WTC11 (cell line): ENCODE results near the gene UROC1. TPM values are rescaled to one million over a fixed set of nuclear protein-coding genes. Genes with fewer than 3 reads are reported as not detected.

Source experiments
- ATAC-seq: fragments of 200-7000 bp; cut with Tn5 transposase; 2 replicates; pipeline ENCODE4 v1.10.0; 2021; ENCODE audit warnings: mild to moderate bottlenecking, moderate library complexity
- CTCF ChIA-PET: fragments of 300-600 bp; sonication (Branson Sonifier 250); formaldehyde crosslinking; loops from one replicate; lab custom pipeline; 2021; ENCODE audit warnings: antibody characterized with exemption; lab: Charles Lee
- POLR2A ChIA-PET: fragments of 350-600 bp; sonication (Branson Sonifier 250); formaldehyde crosslinking; loops from one replicate; lab custom pipeline; 2021; ENCODE audit warnings: antibody characterized with exemption; lab: Charles Lee
- DNase-seq: peaks from one replicate; pipeline ENCODE4 v3.0.0; 2021; ENCODE audit warnings: low spot score
- H3K27ac Mint-ChIP-seq: 2 replicates; pipeline ENCODE4 v1.8.0; 2021; ENCODE audit warnings: mixed read lengths
- H3K27me3 Mint-ChIP-seq: 2 replicates; pipeline ENCODE4 v1.8.0; 2021; ENCODE audit warnings: low read depth, mild to moderate bottlenecking, moderate library complexity, mixed read lengths
- H3K36me3 Mint-ChIP-seq: 2 replicates; pipeline ENCODE4 v1.8.0; 2021; ENCODE audit warnings: mixed read lengths
- H3K4me1 Mint-ChIP-seq: 2 replicates; pipeline ENCODE4 v1.8.0; 2022; ENCODE audit warnings: mixed read lengths
- H3K4me3 Mint-ChIP-seq: 2 replicates; pipeline ENCODE4 v1.8.0; 2021; ENCODE audit warnings: mild to moderate bottlenecking, moderate library complexity, mixed read lengths
- H3K9me3 Mint-ChIP-seq: 2 replicates; pipeline ENCODE4 v1.8.0; 2021; ENCODE audit warnings: mixed read lengths
- CBFB ChIP-seq: sonication (generic); formaldehyde crosslinking; IDR thresholded peaks from 2 replicates; pipeline ENCODE4 v1.8.1; 2022; ENCODE audit warnings: mild to moderate bottlenecking, low read depth, missing genetic modification reagents
- FOXK1 ChIP-seq: sonication (generic); formaldehyde crosslinking; IDR thresholded peaks from 2 replicates; pipeline ENCODE4 v1.8.0; 2022; ENCODE audit warnings: mild to moderate bottlenecking, moderate library complexity, missing genetic modification reagents
- GABPB1 ChIP-seq: sonication (generic); formaldehyde crosslinking; IDR thresholded peaks from 2 replicates; pipeline ENCODE4 v1.8.1; 2023; ENCODE audit warnings: mild to moderate bottlenecking, missing genetic modification reagents
- TEAD4 ChIP-seq: sonication (generic); formaldehyde crosslinking; IDR thresholded peaks from 2 replicates; pipeline ENCODE4 v1.8.0; 2022; ENCODE audit warnings: mild to moderate bottlenecking, missing genetic modification reagents
- ZNF121 ChIP-seq: sonication (generic); formaldehyde crosslinking; IDR thresholded peaks from 2 replicates; pipeline ENCODE4 v1.8.0; 2023; ENCODE audit warnings: missing genetic modification reagents
- ZNF138 ChIP-seq: sonication (generic); formaldehyde crosslinking; conservative IDR thresholded peaks from 2 replicates; pipeline ENCODE4 v1.8.1; 2022; ENCODE audit warnings: mild to moderate bottlenecking, moderate library complexity, missing genetic modification reagents
- ZNF423 ChIP-seq: fragments of 250-450 bp; sonication (Bioruptor Pico); IDR thresholded peaks from 2 replicates; pipeline ENCODE4 v2.1.2; 2022; ENCODE audit warnings: mild to moderate bottlenecking, moderate library complexity
- total RNA-seq: library from RNA; stranded (reverse); gene quantifications from 3 replicates; pipeline ENCODE4 v1.2.3, GENCODE V29; 2021
- TF ChIP-seq, protein P1 (sequence below): sonication (generic); formaldehyde crosslinking; IDR thresholded peaks from 2 replicates; pipeline ENCODE4 v1.8.0; 2023; ENCODE audit warnings: missing genetic modification reagents, mild to moderate bottlenecking, borderline replicate concordance
- TF ChIP-seq, protein P2 (sequence below): fragments of 250-450 bp; sonication (Bioruptor Pico); IDR thresholded peaks from 2 replicates; pipeline ENCODE4 v1.9.0; 2021; ENCODE audit warnings: mild to moderate bottlenecking, borderline replicate concordance
- TF ChIP-seq, protein P3 (sequence below): sonication (generic); formaldehyde crosslinking; conservative IDR thresholded peaks from 2 replicates; pipeline ENCODE4 v1.8.1; 2023; ENCODE audit warnings: mild to moderate bottlenecking, low read depth, missing genetic modification reagents, moderate library complexity
- TF ChIP-seq, protein P4 (sequence below): fragments of 250-450 bp; sonication (Bioruptor Pico); IDR thresholded peaks from 2 replicates; pipeline ENCODE4 v1.8.0; 2021; ENCODE audit warnings: mild to moderate bottlenecking
- TF ChIP-seq, protein P5 (sequence below): sonication (generic); formaldehyde crosslinking; IDR thresholded peaks from 2 replicates; pipeline ENCODE4 v1.8.1; 2022; ENCODE audit warnings: missing genetic modification reagents, borderline replicate concordance
- TF ChIP-seq, protein P6 (sequence below): sonication (generic); formaldehyde crosslinking; IDR thresholded peaks from 2 replicates; pipeline ENCODE4 v1.8.0; 2022; ENCODE audit warnings: mild to moderate bottlenecking, missing genetic modification reagents
- TF ChIP-seq, protein P7 (sequence below): sonication (generic); formaldehyde crosslinking; IDR thresholded peaks from 2 replicates; pipeline ENCODE4 v1.8.1; 2023; ENCODE audit warnings: mild to moderate bottlenecking, missing genetic modification reagents

Gene UROC1
- total RNA-seq, 1 experiment from 2014 or later = not detected

DNA sequence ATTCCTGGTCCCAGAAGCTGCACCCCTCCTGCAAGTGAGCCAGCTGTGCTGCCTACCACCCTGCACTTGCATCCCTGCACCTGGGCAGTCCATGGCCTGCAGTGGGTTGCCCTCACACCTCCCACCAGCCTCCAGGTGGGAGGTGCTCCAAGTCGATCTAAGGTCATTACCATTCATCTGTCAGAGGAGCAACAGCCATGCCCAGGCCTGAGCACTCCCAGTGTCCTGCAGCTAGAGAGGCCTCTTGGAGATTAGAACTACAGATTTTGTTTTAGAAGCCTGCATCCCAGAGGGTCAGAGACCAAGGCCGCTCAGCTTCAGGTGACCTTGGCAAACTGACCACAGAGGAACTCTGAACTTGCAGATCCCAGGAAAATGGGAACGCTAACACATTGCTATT lies 32.9 kb downstream of the UROC1 start:
- DNase-seq = no peak
- TF ChIP-seq ZNF138 (CRISPR knock-in tag) (0 out of 2 replicates have a peak, but pooled peaks have one; percentile 42), CBFB (CRISPR knock-in tag) (no peak)
- TF ChIP-seq, protein P1, sequence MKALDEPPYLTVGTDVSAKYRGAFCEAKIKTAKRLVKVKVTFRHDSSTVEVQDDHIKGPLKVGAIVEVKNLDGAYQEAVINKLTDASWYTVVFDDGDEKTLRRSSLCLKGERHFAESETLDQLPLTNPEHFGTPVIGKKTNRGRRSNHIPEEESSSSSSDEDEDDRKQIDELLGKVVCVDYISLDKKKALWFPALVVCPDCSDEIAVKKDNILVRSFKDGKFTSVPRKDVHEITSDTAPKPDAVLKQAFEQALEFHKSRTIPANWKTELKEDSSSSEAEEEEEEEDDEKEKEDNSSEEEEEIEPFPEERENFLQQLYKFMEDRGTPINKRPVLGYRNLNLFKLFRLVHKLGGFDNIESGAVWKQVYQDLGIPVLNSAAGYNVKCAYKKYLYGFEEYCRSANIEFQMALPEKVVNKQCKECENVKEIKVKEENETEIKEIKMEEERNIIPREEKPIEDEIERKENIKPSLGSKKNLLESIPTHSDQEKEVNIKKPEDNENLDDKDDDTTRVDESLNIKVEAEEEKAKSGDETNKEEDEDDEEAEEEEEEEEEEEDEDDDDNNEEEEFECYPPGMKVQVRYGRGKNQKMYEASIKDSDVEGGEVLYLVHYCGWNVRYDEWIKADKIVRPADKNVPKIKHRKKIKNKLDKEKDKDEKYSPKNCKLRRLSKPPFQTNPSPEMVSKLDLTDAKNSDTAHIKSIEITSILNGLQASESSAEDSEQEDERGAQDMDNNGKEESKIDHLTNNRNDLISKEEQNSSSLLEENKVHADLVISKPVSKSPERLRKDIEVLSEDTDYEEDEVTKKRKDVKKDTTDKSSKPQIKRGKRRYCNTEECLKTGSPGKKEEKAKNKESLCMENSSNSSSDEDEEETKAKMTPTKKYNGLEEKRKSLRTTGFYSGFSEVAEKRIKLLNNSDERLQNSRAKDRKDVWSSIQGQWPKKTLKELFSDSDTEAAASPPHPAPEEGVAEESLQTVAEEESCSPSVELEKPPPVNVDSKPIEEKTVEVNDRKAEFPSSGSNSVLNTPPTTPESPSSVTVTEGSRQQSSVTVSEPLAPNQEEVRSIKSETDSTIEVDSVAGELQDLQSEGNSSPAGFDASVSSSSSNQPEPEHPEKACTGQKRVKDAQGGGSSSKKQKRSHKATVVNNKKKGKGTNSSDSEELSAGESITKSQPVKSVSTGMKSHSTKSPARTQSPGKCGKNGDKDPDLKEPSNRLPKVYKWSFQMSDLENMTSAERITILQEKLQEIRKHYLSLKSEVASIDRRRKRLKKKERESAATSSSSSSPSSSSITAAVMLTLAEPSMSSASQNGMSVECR (CRISPR knock-in tag) = no peak
- TF ChIP-seq, protein P2, sequence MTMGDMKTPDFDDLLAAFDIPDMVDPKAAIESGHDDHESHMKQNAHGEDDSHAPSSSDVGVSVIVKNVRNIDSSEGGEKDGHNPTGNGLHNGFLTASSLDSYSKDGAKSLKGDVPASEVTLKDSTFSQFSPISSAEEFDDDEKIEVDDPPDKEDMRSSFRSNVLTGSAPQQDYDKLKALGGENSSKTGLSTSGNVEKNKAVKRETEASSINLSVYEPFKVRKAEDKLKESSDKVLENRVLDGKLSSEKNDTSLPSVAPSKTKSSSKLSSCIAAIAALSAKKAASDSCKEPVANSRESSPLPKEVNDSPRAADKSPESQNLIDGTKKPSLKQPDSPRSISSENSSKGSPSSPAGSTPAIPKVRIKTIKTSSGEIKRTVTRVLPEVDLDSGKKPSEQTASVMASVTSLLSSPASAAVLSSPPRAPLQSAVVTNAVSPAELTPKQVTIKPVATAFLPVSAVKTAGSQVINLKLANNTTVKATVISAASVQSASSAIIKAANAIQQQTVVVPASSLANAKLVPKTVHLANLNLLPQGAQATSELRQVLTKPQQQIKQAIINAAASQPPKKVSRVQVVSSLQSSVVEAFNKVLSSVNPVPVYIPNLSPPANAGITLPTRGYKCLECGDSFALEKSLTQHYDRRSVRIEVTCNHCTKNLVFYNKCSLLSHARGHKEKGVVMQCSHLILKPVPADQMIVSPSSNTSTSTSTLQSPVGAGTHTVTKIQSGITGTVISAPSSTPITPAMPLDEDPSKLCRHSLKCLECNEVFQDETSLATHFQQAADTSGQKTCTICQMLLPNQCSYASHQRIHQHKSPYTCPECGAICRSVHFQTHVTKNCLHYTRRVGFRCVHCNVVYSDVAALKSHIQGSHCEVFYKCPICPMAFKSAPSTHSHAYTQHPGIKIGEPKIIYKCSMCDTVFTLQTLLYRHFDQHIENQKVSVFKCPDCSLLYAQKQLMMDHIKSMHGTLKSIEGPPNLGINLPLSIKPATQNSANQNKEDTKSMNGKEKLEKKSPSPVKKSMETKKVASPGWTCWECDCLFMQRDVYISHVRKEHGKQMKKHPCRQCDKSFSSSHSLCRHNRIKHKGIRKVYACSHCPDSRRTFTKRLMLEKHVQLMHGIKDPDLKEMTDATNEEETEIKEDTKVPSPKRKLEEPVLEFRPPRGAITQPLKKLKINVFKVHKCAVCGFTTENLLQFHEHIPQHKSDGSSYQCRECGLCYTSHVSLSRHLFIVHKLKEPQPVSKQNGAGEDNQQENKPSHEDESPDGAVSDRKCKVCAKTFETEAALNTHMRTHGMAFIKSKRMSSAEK (CRISPR knock-in tag) = no peak
- ATAC-seq = peak; percentile 29
- H3K9me3 Mint-ChIP-seq = no peaks in the 10 kb centered on the region
- ChIA-PET CTCF (interaction anchor here (0.5 to 1.9 kb wide), 5 partner anchors 8 to 1090 kb away, joined by 3 to 7 read pairs (median 4); partner anchors contain the start of gene CHST13), POLR2A (interaction anchor here (0.9 to 1.3 kb wide), 2 partner anchors 8 to 136 kb away, joined by 3 to 5 read pairs; no protein-coding TSS in a partner anchor)
- H3K27ac Mint-ChIP-seq = peak overlapping the region; percentile 66; the same call in 1 of the 2 replicates
- no peak overlapping the region for H3K4me3 Mint-ChIP-seq
- no peaks in the 10 kb centered on the region for H3K36me3 Mint-ChIP-seq
- H3K27me3 Mint-ChIP-seq = no peaks in the 10 kb centered on the region; the same call in 1 of the 2 replicates
- H3K4me1 Mint-ChIP-seq = peaks cover 34% of the 10 kb centered on the region

DNA sequence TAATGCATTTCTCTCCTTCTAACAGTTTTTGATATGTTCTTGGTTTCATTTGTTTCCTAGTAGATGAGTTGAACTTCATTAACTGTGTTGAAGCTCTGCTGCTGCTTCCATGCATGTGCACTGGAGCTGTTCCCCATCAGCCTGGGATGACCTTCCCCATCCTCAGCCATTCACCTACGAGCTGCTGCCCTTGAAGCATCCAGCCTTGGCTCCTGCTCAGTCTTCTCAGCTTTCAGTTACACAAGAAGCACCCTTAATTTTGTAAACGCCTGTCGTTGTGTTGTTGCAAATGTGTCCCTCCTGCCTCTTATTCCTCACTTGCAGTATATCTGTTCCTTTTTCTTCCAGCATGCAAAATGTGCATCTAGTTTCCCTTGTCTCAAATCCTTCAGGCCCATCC lies 33.4 kb downstream of the UROC1 start:
- peak overlapping the region; percentile 66; the same call in 1 of the 2 replicates for H3K27ac Mint-ChIP-seq
- no peak for DNase-seq
- H3K27me3 Mint-ChIP-seq = no peaks in the 10 kb centered on the region; the same call in 1 of the 2 replicates
- H3K4me1 Mint-ChIP-seq = peaks cover 34% of the 10 kb centered on the region
- H3K9me3 Mint-ChIP-seq = no peaks in the 10 kb centered on the region
- no peak overlapping the region for H3K4me3 Mint-ChIP-seq
- ChIA-PET CTCF (interaction anchor here (1.3 to 1.9 kb wide), 3 partner anchors 8 to 40 kb away, joined by 4 to 7 read pairs (median 6); partner anchors contain the start of gene CHST13), POLR2A (interaction anchor here (0.5 kb wide), 1 partner anchor 483 kb away, joined by 3 read pairs; no protein-coding TSS in a partner anchor)
- H3K36me3 Mint-ChIP-seq = no peaks in the 10 kb centered on the region
- ATAC-seq = no peak
- TF ChIP-seq TEAD4 (CRISPR knock-in tag) = no peak
- TF ChIP-seq FOXK1 (CRISPR knock-in tag) = no peak
- TF ChIP-seq ZNF423 (CRISPR knock-in tag) = no peak
- TF ChIP-seq, protein P3, sequence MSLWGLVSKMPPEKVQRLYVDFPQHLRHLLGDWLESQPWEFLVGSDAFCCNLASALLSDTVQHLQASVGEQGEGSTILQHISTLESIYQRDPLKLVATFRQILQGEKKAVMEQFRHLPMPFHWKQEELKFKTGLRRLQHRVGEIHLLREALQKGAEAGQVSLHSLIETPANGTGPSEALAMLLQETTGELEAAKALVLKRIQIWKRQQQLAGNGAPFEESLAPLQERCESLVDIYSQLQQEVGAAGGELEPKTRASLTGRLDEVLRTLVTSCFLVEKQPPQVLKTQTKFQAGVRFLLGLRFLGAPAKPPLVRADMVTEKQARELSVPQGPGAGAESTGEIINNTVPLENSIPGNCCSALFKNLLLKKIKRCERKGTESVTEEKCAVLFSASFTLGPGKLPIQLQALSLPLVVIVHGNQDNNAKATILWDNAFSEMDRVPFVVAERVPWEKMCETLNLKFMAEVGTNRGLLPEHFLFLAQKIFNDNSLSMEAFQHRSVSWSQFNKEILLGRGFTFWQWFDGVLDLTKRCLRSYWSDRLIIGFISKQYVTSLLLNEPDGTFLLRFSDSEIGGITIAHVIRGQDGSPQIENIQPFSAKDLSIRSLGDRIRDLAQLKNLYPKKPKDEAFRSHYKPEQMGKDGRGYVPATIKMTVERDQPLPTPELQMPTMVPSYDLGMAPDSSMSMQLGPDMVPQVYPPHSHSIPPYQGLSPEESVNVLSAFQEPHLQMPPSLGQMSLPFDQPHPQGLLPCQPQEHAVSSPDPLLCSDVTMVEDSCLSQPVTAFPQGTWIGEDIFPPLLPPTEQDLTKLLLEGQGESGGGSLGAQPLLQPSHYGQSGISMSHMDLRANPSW (CRISPR knock-in tag) = no peak
- no peak for TF ChIP-seq GABPB1 (CRISPR knock-in tag)
- TF ChIP-seq, protein P4, sequence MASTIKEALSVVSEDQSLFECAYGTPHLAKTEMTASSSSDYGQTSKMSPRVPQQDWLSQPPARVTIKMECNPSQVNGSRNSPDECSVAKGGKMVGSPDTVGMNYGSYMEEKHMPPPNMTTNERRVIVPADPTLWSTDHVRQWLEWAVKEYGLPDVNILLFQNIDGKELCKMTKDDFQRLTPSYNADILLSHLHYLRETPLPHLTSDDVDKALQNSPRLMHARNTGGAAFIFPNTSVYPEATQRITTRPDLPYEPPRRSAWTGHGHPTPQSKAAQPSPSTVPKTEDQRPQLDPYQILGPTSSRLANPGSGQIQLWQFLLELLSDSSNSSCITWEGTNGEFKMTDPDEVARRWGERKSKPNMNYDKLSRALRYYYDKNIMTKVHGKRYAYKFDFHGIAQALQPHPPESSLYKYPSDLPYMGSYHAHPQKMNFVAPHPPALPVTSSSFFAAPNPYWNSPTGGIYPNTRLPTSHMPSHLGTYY (CRISPR knock-in tag) = no peak
- TF ChIP-seq CBFB (CRISPR knock-in tag) = no peak
- TF ChIP-seq, protein P5, sequence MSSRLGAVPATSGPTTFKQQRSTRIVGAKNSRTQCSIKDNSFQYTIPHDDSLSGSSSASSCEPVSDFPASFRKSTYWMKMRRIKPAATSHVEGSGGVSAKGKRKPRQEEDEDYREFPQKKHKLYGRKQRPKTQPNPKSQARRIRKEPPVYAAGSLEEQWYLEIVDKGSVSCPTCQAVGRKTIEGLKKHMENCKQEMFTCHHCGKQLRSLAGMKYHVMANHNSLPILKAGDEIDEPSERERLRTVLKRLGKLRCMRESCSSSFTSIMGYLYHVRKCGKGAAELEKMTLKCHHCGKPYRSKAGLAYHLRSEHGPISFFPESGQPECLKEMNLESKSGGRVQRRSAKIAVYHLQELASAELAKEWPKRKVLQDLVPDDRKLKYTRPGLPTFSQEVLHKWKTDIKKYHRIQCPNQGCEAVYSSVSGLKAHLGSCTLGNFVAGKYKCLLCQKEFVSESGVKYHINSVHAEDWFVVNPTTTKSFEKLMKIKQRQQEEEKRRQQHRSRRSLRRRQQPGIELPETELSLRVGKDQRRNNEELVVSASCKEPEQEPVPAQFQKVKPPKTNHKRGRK (CRISPR knock-in tag) = no peak
- no peak for TF ChIP-seq ZNF121
- TF ChIP-seq, protein P6, sequence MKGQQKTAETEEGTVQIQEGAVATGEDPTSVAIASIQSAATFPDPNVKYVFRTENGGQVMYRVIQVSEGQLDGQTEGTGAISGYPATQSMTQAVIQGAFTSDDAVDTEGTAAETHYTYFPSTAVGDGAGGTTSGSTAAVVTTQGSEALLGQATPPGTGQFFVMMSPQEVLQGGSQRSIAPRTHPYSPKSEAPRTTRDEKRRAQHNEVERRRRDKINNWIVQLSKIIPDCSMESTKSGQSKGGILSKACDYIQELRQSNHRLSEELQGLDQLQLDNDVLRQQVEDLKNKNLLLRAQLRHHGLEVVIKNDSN (CRISPR knock-in tag) = no peak
- TF ChIP-seq, protein P7, sequence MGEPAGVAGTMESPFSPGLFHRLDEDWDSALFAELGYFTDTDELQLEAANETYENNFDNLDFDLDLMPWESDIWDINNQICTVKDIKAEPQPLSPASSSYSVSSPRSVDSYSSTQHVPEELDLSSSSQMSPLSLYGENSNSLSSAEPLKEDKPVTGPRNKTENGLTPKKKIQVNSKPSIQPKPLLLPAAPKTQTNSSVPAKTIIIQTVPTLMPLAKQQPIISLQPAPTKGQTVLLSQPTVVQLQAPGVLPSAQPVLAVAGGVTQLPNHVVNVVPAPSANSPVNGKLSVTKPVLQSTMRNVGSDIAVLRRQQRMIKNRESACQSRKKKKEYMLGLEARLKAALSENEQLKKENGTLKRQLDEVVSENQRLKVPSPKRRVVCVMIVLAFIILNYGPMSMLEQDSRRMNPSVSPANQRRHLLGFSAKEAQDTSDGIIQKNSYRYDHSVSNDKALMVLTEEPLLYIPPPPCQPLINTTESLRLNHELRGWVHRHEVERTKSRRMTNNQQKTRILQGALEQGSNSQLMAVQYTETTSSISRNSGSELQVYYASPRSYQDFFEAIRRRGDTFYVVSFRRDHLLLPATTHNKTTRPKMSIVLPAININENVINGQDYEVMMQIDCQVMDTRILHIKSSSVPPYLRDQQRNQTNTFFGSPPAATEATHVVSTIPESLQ (CRISPR knock-in tag) = no peak
